Panc1 (cell line): Measurements from ENCODE around the gene H6PD.

ENCODE experiments used
- POLR2AphosphoS5 ChIP-seq: IDR thresholded peaks from 2 replicates; pipeline ENCODE4 v1.6.1; 2012; ENCODE audit warnings: mild to moderate bottlenecking, low read depth, low read length, moderate library complexity
- SIN3A ChIP-seq: IDR thresholded peaks from 2 replicates; pipeline ENCODE4 v1.6.1; 2012; ENCODE audit warnings: low read depth, mild to moderate bottlenecking, low read length, moderate library complexity, borderline replicate concordance; ENCODE audit not compliant: insufficient read depth
- TF ChIP-seq, protein P1 (sequence below): fragments of 450-650 bp; IDR thresholded peaks from 2 replicates; pipeline ENCODE4 v1.5.1; 2017; ENCODE audit warnings: mild to moderate bottlenecking
- TF ChIP-seq, protein P2 (sequence below), 2 experiments: IDR thresholded peaks; 2 replicates each; pipeline ENCODE4 v1.6.1; 2011 to 2012; ENCODE audit warnings: low read depth in 2 of 2, control low read depth in 1 of 2, low read length in 1 of 2, mild to moderate bottlenecking in 1 of 2, moderate library complexity in 1 of 2; ENCODE audit not compliant: insufficient read depth in 1 of 2

DNA sequence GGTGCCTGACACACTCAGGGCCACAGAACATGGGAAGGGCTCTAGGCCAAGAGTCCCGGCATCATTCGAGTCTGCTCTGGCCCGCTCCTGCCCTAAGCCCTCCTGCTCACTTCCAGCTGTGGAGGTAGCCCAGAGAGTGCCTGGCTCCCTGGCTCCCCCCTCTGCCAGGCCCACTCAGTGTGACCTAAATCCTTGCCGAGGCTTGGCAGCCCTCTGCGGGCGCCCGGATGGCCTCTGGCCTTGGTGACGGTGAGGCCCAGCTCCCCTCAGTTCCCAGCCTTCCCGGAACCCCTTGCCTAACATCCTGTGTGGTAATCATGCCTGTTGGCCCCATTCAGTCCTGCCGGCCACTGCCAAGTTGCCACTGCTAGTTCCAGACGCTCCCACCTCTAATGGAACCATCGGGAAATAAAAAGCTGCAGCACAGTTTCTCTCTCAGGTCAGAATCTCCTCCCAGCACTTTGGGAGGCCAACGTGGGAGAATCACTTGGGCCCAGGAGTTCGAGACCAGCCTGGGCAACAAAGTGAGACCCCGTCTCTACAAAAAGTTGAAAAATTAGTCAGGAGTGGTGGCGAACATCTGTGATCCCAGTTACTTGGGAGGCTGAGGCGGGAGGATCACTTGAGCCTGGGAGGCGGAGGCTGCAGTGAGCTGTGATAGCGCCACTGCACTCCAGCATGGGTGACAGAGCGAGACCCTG is 1.2 kb upstream of the H6PD start:
- TF ChIP-seq, protein P1, sequence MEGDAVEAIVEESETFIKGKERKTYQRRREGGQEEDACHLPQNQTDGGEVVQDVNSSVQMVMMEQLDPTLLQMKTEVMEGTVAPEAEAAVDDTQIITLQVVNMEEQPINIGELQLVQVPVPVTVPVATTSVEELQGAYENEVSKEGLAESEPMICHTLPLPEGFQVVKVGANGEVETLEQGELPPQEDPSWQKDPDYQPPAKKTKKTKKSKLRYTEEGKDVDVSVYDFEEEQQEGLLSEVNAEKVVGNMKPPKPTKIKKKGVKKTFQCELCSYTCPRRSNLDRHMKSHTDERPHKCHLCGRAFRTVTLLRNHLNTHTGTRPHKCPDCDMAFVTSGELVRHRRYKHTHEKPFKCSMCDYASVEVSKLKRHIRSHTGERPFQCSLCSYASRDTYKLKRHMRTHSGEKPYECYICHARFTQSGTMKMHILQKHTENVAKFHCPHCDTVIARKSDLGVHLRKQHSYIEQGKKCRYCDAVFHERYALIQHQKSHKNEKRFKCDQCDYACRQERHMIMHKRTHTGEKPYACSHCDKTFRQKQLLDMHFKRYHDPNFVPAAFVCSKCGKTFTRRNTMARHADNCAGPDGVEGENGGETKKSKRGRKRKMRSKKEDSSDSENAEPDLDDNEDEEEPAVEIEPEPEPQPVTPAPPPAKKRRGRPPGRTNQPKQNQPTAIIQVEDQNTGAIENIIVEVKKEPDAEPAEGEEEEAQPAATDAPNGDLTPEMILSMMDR, result no peak
- TF ChIP-seq POLR2AphosphoS5 (no peak), SIN3A (no peak)
- TF ChIP-seq, protein P2, sequence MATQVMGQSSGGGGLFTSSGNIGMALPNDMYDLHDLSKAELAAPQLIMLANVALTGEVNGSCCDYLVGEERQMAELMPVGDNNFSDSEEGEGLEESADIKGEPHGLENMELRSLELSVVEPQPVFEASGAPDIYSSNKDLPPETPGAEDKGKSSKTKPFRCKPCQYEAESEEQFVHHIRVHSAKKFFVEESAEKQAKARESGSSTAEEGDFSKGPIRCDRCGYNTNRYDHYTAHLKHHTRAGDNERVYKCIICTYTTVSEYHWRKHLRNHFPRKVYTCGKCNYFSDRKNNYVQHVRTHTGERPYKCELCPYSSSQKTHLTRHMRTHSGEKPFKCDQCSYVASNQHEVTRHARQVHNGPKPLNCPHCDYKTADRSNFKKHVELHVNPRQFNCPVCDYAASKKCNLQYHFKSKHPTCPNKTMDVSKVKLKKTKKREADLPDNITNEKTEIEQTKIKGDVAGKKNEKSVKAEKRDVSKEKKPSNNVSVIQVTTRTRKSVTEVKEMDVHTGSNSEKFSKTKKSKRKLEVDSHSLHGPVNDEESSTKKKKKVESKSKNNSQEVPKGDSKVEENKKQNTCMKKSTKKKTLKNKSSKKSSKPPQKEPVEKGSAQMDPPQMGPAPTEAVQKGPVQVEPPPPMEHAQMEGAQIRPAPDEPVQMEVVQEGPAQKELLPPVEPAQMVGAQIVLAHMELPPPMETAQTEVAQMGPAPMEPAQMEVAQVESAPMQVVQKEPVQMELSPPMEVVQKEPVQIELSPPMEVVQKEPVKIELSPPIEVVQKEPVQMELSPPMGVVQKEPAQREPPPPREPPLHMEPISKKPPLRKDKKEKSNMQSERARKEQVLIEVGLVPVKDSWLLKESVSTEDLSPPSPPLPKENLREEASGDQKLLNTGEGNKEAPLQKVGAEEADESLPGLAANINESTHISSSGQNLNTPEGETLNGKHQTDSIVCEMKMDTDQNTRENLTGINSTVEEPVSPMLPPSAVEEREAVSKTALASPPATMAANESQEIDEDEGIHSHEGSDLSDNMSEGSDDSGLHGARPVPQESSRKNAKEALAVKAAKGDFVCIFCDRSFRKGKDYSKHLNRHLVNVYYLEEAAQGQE (IDR thresholded peaks at IDR 0.05; ENCODE audit: insufficient read depth in 1 of 2, low read depth in 2 of 2, low read length in 1 of 2), result no peak
